ENCODE results near the gene FBXL3.

FBXL3 gene

DNA sequence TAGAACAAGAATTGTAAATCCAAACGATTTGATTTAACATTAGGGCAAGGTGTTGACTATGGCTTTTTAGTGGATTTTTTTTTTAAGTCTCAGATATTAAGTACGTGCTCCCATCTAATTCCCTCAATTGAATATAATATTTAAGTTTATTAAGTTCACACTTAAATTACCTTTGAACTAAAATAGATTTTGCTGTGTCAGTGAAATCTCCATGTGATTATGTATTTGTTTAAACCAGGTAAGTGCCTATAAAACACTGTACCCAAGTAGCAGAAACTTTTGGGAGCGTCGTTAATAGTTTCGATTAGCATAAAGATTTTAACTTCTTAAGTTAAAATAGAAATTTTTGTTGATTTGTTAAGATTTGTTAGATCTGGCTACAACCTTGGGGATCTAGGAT, 33.5 kb downstream of the FBXL3 start:
- Histone ChIP-seq H3K27me3 (no peaks in the 10 kb centered on the region), H3K4me3 (peak overlapping the region; percentile 76 to 91), H3K36me3 (peaks cover 11 to 24% (median 18%) of the 10 kb centered on the region in 3 donors), H3K9me3 (no peaks in the 10 kb centered on the region), H3K4me1 (peaks cover 0 to 24% (median 15%) of the 10 kb centered on the region in 4 donors), H3K27ac (peak overlapping the region; percentile 94 to 99)
- intact Hi-C loops (cut with DNase I; ENCODE audit: low total_unique reads), result no loop called here
- no peak for DNase-seq
- TF ChIP-seq, protein P1, sequence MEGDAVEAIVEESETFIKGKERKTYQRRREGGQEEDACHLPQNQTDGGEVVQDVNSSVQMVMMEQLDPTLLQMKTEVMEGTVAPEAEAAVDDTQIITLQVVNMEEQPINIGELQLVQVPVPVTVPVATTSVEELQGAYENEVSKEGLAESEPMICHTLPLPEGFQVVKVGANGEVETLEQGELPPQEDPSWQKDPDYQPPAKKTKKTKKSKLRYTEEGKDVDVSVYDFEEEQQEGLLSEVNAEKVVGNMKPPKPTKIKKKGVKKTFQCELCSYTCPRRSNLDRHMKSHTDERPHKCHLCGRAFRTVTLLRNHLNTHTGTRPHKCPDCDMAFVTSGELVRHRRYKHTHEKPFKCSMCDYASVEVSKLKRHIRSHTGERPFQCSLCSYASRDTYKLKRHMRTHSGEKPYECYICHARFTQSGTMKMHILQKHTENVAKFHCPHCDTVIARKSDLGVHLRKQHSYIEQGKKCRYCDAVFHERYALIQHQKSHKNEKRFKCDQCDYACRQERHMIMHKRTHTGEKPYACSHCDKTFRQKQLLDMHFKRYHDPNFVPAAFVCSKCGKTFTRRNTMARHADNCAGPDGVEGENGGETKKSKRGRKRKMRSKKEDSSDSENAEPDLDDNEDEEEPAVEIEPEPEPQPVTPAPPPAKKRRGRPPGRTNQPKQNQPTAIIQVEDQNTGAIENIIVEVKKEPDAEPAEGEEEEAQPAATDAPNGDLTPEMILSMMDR (IDR thresholded peaks at IDR 0.05), result no peak

DNA sequence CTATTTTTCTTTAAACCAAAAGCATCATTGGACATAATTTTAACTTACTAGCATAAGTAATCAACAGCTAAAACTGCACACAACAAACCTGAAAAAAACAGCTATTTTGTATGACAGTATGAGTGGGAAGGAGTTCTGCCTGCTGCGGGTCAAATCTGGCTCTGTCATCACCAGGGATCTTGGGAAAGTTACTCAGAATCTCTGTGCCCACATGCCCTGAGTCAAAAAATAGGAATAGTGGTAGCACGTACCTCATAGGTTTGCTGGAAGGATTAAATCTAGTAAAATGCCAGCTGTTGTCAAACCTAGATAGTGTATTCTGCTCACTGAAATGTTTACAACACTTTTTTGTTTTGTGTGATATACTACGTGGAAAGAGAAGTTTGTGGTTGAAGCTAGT, 33.9 kb downstream of the FBXL3 start:
- H3K4me1 ChIP-seq, result peaks cover 0 to 24% (median 15%) of the 10 kb centered on the region in 4 donors
- H3K27me3 ChIP-seq, result no peaks in the 10 kb centered on the region
- H3K4me3 ChIP-seq, result peak overlapping the region; percentile 76 to 91
- intact Hi-C loops (cut with DNase I; ENCODE audit: low total_unique reads), result no loop called here
- no peaks in the 10 kb centered on the region for H3K9me3 ChIP-seq
- DNase-seq, result no peak
- peaks cover 7 to 21% (median 13%) of the 10 kb centered on the region in 3 donors for H3K36me3 ChIP-seq
- TF ChIP-seq, protein P1 (IDR thresholded peaks at IDR 0.05), result no peak
- peak overlapping the region; percentile 94 to 99 for H3K27ac ChIP-seq

DNA sequence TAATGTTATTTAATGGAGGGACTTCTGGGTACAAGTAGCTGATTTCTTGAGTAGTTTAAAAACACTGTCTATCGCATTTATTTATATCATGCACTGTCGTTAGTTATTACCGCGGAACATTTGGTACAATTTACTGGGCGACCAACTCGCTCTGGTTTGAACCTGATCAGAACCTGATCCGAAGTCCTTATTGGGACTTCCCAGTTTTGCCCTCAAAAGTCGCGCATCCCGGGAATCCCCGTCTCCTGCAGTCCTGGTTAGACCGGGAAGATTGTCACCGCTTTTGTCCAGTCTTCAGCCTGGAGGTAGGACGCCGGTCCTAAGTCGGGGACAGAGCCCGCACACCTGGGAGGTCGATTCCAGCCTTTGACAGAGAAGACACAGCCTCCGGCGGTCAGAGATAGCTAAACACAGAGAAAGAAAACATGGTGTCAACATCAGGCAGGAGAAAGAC, 34.4 kb downstream of the FBXL3 start:
- H3K27me3 ChIP-seq, result no peaks in the 10 kb centered on the region
- TF ChIP-seq, protein P1 (IDR thresholded peaks at IDR 0.05), result no peak
- peak overlapping the region; percentile 76 to 91 for H3K4me3 ChIP-seq
- intact Hi-C loops (cut with DNase I; ENCODE audit: low total_unique reads), result no loop called here
- H3K27ac ChIP-seq, result peak overlapping the region; percentile 94 to 99
- peaks cover 2 to 21% (median 11%) of the 10 kb centered on the region in 3 donors for H3K36me3 ChIP-seq
- peak in 1 of 2 donors; percentile 36 for DNase-seq
- H3K4me1 ChIP-seq, result peaks cover 0 to 24% (median 15%) of the 10 kb centered on the region in 4 donors
- H3K9me3 ChIP-seq, result no peaks in the 10 kb centered on the region

DNA sequence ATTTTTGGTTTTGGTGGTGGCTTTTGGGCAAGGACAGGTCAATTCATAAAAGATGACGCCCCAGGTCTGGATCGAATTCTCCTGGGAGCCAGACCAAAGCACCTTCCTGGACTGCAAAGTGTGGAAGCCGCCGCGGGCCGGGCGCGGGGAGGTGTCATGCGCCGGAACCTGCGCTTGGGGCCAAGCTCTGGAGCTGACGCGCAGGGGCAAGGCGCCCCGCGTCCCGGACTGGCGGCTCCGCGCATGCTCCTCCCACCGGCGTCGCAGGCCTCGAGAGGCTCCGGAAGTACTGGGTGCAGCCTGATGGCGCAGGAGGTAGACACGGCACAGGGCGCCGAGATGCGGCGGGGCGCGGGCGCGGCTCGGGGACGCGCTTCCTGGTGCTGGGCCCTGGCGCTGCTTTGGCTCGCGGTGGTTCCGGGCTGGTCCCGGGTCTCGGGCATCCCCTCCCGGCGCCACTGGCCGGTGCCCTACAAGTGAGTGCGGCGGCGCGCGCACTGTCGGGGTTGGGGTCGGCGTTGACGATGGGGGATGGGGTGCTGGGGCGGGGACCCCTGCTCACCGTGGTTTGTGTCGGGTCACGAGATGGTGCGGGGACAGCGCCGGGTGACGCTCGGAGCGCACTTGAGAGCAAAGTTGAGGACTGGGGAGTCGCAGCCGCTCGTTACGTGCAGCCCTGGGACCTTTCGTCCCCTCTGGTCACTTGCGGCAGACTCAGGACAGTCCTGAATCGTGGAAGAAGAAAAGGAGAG, 35.0 kb downstream of the FBXL3 start, which contains the start of gene CLN5:
Gene CLN5 (plus strand): TSS at position 286 of the 752 bp plus-strand sequence. CDS start 18 bp downstream, at position 304.
- TF ChIP-seq, protein P1 (IDR thresholded peaks at IDR 0.05), result peak in 1 of 2 experiments; percentile 26
- intact Hi-C loops (cut with DNase I; ENCODE audit: low total_unique reads), result no loop called here
- H3K36me3 ChIP-seq, result peaks cover 0 to 15% (median 8%) of the 10 kb centered on the region in 3 donors
- H3K27me3 ChIP-seq, result no peaks in the 10 kb centered on the region
- peak within 1 kb of the TSS; percentile 94 to 99 for H3K27ac ChIP-seq
- peak; percentile 92 to 98 for DNase-seq
- H3K9me3 ChIP-seq, result no peaks in the 10 kb centered on the region
- H3K4me3 ChIP-seq, result peak within 1 kb of the TSS; percentile 76 to 91
- H3K4me1 ChIP-seq, result peaks cover 0 to 24% (median 15%) of the 10 kb centered on the region in 4 donors

DNA sequence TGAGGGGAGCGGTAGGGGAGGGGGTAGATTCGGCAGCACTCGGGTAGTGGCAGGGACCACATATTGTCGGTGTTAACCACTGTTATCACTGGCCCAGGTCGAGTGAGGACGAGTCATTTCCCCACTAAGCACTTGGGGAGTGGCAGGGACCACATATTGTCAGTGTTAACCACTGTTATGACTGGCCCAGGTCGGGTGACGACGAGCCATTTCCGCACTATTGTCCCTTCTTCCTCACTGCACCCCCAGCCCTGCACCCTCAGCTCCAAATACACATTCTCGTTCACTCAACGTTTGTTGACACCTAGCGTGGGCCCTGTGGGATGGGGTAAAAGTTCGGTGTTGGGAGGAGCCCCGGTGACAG, 35.5 kb downstream of the FBXL3 start:
- H3K4me3 ChIP-seq, result peak overlapping the region; percentile 76 to 91
- H3K27me3 ChIP-seq, result no peaks in the 10 kb centered on the region
- intact Hi-C loops (cut with DNase I; ENCODE audit: low total_unique reads), result no loop called here
- no peak for DNase-seq
- H3K4me1 ChIP-seq, result peaks cover 0 to 24% (median 15%) of the 10 kb centered on the region in 4 donors
- H3K27ac ChIP-seq, result peak overlapping the region; percentile 94 to 99
- TF ChIP-seq, protein P1 (IDR thresholded peaks at IDR 0.05), result no peak
- H3K36me3 ChIP-seq, result peaks cover 0 to 10% (median 3%) of the 10 kb centered on the region in 3 donors
- H3K9me3 ChIP-seq, result no peaks in the 10 kb centered on the region
